ENCODE results near the gene EIF5A. TPM values are rescaled to one million over a fixed set of nuclear protein-coding genes. Genes with fewer than 3 reads are reported as not detected.
"Not testable (repeated sequence)": the region's sequence is repeated elsewhere in the genome, so short reads cannot be mapped to it uniquely, and the experiment has no call there.

The EIF5A gene
- total and polyA plus RNA-seq, 2 of the 8 experiments (the other 6 are each of a cell fraction or from before 2014, with no cell fraction given): 717 to 1,172 TPM

DNA sequence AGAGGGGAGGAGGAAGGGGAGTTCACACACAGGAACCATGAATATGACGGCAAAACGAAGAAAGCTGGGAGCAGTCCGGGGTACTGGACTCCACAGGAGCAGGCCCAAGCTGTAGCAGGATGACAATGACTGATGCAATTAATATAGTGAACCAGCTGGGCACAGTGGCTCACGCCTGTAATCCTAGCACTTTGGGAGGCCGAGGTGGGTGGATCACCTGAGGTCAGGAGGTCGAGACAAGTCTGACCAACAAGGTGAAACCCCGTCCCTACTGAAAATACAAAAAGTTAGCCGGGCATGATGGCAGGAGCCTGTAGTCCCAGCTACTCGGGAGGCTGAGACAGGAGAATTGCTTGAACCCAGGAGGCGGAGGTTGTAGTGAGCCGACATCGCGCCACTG lies 28.3 kb downstream of the EIF5A start:
- H3K23me2 ChIP-seq (ENCODE audit: low read depth, low read length); H3K4ac ChIP-seq (replicated peaks; ENCODE audit: insufficient read length, low read depth, low read length); H4K20me1 ChIP-seq (replicated peaks in 1 of 2; ENCODE audit: control insufficient read depth in 1 of 2, insufficient read depth in 2 of 2, low read length in 2 of 2); FAIRE-seq; H3K23ac ChIP-seq (ENCODE audit: insufficient read length); H3K14ac ChIP-seq (ENCODE audit: insufficient read length); H3K9ac ChIP-seq (replicated peaks in 1 of 4; ENCODE audit: extremely low read depth in 1 of 4, low read depth in 3 of 4, low read length in 3 of 4); H2BK120ac ChIP-seq (replicated peaks; ENCODE audit: low read depth, low read length); H3K36me3 ChIP-seq (ENCODE audit: control insufficient read depth in 2 of 4, insufficient read depth in 4 of 4, low read length in 3 of 4); H3K79me1 ChIP-seq (ENCODE audit: low read depth, low read length); H3K27me3 ChIP-seq (replicated peaks in 1 of 4; ENCODE audit: control insufficient read depth in 3 of 4, extremely low read depth in 1 of 4, insufficient read depth in 3 of 4, low read length in 3 of 4); H3K79me2 ChIP-seq (ENCODE audit: control insufficient read depth in 1 of 2, insufficient read depth in 2 of 2, low read length in 2 of 2); H2AFZ ChIP-seq (ENCODE audit: low read length); DNase-seq (ENCODE audit: low read depth in 1 of 2, low spot score in 2 of 2); H3K56ac ChIP-seq (replicated peaks; ENCODE audit: insufficient read length, low read depth, low read length); H3K27ac ChIP-seq (ENCODE audit: low read depth, low read length); H4K5ac ChIP-seq (ENCODE audit: insufficient read length, low read depth, low read length); H3K9me3 ChIP-seq (ENCODE audit: insufficient read depth in 2 of 2, low read depth in 1 of 2, low read length in 1 of 2); H2AK5ac ChIP-seq (ENCODE audit: low read depth, low read length): not testable (repeated sequence)
- POLR2A ChIA-PET (ENCODE audit: partially characterized antibody): interaction anchor here (1.1 to 6.9 kb wide), 16 partner anchors 9 to 248 kb away, joined by 3 to 93 read pairs (median 5); partner anchors contain the start of genes GPS2, MPDU1, NEURL4 and NLGN2
- 95% methylated on average over 13 of the region's 13 CpGs; no CpG with 5 or more reads in 1 of the 2 experiments for WGBS, 2 experiments (ENCODE audit: extremely low coverage in 1 of 2, insufficient coverage in 1 of 2, insufficient read length in 1 of 2, insufficient replicate concordance in 2 of 2, low coverage in 1 of 2, low lambda C conversion rate in 2 of 2, missing lambda C conversion rate in 1 of 2)
- 0 out of 2 replicates have a peak overlapping the region, but pooled peaks have one; percentile 48 for H2BK20ac ChIP-seq (ENCODE audit: low read length)
- CTCF ChIA-PET (ENCODE audit: partially characterized antibody): interaction anchor here (1.0 to 6.0 kb wide), 10 partner anchors 9 to 254 kb away, joined by 3 to 82 read pairs (median 8); partner anchors contain the start of genes KCTD11, SOX15 and TMEM95
- H2BK12ac ChIP-seq (ENCODE audit: low read depth, low read length): peak overlapping the region; percentile 72; the same call in 1 of the 2 replicates
- peak overlapping the region in 1 of 2 experiments; percentile 82; a peak in 2 of 4 replicates for H3K4me2 ChIP-seq (ENCODE audit: insufficient read depth in 1 of 2, low read depth in 2 of 2, low read length in 2 of 2)
- peak overlapping the region; percentile 82; the same call in 1 of the 2 replicates for H2BK5ac ChIP-seq (ENCODE audit: low read depth, low read length)
- peak overlapping the region; percentile 55; the same call in 1 of the 2 replicates for H2BK15ac ChIP-seq (ENCODE audit: low read length)
- peaks cover 3 to 18% (median 15%) of the 10 kb centered on the region in 4 experiments for H3K4me1 ChIP-seq (replicated peaks in 1 of 4; ENCODE audit: control insufficient read depth in 3 of 4, insufficient read depth in 4 of 4, low read length in 3 of 4)
- H3K4me3 ChIP-seq (ENCODE audit: extremely low read depth in 1 of 4, insufficient read depth in 2 of 4, low read depth in 3 of 4, low read length in 4 of 4): peak overlapping the region in 1 of 4 experiments; percentile 52; a peak in 1 of 8 replicates
- peak overlapping the region; percentile 35; the same call in 1 of the 2 replicates for H4K8ac ChIP-seq (ENCODE audit: extremely low read depth, insufficient read depth, low read length)
- peak overlapping the region; percentile 72; the same call in 1 of the 2 replicates for H3K18ac ChIP-seq (ENCODE audit: extremely low read depth, low read length)
- H4K91ac ChIP-seq (replicated peaks; ENCODE audit: insufficient read length, low read length): peak overlapping the region; percentile 44

All from H1 (cell line).